Measurements from ENCODE around the gene ZNF165.
"Not testable (repeated sequence)": the region's sequence is repeated elsewhere in the genome, so short reads cannot be mapped to it uniquely, and the experiment has no call there.

Gene ZNF165

GRCh38 chr6:28080381-28080630, at the start of gene ZNF165:
Gene ZNF165 (plus strand): TSS chr6:28080568. CDS start chr6:28085481, 4,913 bp downstream.
- DNase-seq (ENCODE audit: low read depth), result not testable (repeated sequence)

GRCh38 chr6:28053584-28053983, 26.8 kb upstream of the ZNF165 start:
- no peak for DNase-seq (ENCODE audit: low read depth)

DNA sequence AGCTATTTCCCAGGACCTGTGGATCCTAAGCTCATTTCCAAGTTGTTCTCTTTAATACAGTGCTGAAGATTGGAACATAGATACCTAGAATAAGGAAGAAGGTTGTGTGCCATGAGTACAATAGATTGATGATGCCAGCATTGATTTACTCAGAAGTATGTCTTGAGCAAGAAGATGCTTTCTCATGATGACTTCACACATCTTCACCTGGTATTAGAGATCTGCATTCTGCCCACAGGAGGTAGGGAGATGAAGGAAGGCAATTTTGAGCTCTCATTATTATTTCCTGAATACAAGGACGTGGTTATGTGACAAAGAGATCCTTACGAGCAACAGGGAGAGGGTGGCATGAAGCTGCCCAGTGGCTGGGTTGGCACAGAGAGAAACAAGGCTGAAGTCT, 20.0 kb upstream of the ZNF165 start:
- DNase-seq (ENCODE audit: low read depth), result no peak

GRCh38 chr6:28064272-28064671, 16.1 kb upstream of the ZNF165 start:
- no peak for DNase-seq (ENCODE audit: low read depth)

GRCh38 chr6:28068067-28068466, 12.3 kb upstream of the ZNF165 start:
- DNase-seq (ENCODE audit: low read depth), result no peak

GRCh38 chr6:28070968-28071367, 9.4 kb upstream of the ZNF165 start:
- DNase-seq (ENCODE audit: low read depth), result not testable (repeated sequence)

- DNase-seq (ENCODE audit: low read depth), result no peak
Measured at GRCh38 chr6:28078050-28078449, 2.3 kb upstream of the ZNF165 start.

- no peak for DNase-seq (ENCODE audit: low read depth)
Measured at GRCh38 chr6:28078836-28079235, 1.5 kb upstream of the ZNF165 start.

- DNase-seq (ENCODE audit: low read depth), result peak; percentile 98
Measured at GRCh38 chr6:28080631-28081485, 490 bp downstream of the ZNF165 start.

- peak; percentile 2 for DNase-seq (ENCODE audit: low read depth)
Measured at GRCh38 chr6:28081486-28081751, 1.1 kb downstream of the ZNF165 start.

GRCh38 chr6:28082939-28083338, 2.6 kb downstream of the ZNF165 start:
- DNase-seq (ENCODE audit: low read depth), result no peak

- DNase-seq (ENCODE audit: low read depth), result no peak
Measured at GRCh38 chr6:28089054-28089453, 8.7 kb downstream of the ZNF165 start.

DNA sequence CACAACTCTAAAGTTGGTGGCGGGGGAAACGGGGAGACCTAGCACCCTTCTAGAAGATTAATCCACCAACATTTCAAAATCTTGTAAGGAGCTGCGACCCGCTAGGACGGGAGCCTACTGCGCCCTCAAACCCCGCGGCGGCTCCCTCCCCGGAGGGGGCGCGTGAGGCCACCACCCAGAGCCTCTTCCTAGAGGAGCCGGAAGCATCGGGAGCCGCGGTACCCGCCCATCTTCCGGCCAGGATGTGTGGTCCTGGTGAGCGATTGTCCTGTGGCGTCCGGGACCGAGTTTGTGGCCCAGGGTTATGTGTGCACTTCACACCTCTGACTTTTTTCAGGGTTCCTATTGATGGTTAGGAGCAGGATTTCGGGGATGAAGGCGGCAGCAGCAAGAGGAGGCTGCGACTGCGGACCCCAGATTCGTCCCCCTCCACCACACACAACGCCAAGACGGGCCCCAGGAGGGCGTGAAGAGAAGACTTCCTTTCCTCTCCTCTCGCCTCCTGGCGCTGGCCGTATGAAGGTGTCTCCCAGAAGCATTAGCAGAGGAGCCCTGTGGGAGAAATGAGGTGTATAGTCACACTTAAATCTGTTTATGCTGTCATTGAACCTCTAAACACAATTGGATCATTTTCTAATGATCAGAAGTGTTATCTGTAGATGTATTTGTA, 10.7 kb downstream of the ZNF165 start:
- no peak for DNase-seq (ENCODE audit: low read depth)

GRCh38 chr6:28102222-28102621, 21.9 kb downstream of the ZNF165 start:
- not testable (repeated sequence) for DNase-seq (ENCODE audit: low read depth)

GRCh38 chr6:28102699-28103098, 22.3 kb downstream of the ZNF165 start:
- DNase-seq (ENCODE audit: low read depth), result not testable (repeated sequence)

- peak; percentile 80 for DNase-seq (ENCODE audit: low read depth)
Measured at GRCh38 chr6:28104392-28105244, 24.2 kb downstream of the ZNF165 start.

DNA sequence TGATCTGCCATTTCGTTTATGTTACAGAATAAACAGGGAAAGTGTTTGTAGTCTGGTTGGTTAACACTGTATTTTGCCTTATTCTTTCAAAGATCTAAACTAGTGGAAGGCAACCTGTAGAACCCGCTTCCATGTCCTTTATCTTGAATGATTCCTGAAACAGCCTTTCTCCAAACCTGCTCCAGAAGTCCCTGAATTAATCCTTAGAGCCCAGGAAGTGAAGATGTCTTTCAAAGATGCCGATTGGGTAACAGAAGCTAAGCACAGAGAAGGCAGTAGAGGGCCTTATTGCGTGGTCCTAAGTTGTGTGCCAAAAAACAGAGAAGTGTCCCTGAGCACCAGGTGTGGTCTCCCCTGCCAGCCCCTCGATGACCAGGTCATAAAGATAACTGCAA, 24.9 kb downstream of the ZNF165 start:
- DNase-seq (ENCODE audit: low read depth), result peak; percentile 23

DNA sequence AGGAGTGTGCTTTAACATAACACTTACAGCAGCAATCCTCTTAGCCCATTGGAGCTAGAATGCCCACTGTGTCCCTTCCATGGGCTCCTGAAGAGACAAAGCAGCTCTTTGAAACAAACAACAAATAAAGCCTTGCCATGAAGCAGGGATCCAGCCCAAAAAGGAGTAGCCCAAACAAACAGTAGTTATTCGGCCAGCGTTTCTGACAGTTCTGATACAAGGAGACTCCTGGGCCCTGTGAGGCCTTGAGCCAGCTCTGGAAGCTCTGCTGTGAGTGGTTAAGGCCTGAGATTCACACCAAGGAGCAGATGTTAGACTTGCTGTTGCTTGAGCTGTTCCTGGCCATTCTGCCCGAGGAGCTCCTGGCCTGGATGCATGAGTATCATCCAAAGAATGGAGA, 27.1 kb downstream of the ZNF165 start:
- no peak for DNase-seq (ENCODE audit: low read depth)

GRCh38 chr6:28111964-28112363, 31.6 kb downstream of the ZNF165 start:
- DNase-seq (ENCODE audit: low read depth), result no peak

DNA sequence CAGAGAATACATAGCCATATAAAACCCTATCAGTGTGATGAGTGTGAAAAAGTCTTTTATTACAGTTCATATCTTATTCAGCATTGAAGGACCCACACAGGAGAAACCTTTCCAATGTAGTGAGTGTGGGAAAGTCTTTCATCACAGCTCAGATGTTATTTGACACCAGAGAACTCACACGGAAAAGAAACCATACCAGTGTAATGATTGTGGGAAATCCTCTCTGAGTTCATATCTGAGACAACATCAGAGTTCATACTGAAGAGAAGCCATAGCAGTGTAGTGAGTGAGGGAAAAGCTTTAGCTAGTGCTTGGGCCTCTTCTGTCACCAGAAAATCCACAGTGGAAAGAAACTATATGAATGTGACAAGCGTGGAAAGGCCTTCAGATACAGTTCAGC, 35.4 kb downstream of the ZNF165 start:
- no peak for DNase-seq (ENCODE audit: low read depth)

GRCh38 chr6:28117386-28118050, 37.1 kb downstream of the ZNF165 start:
- DNase-seq (ENCODE audit: low read depth), result no peak

DNA sequence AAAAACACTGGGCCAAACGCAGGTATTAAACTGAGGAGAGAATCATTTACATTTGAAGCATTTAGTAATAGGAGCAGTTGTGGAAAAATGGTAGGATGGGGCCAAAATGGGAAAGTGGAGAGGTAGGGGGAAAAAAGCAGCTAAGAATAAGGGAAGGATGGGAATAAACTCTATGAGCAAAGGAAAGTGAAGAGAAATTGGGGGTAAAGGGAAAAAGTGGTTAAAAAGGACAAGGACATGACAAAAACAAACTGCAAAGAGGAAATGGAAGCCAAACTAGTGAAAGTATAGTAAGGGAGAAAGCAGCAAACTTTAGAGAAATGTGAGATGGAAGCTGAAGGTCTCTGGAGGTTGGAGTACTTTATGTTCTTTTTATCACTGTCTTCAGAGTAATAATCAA, 37.8 kb downstream of the ZNF165 start:
- no peak for DNase-seq (ENCODE audit: low read depth)

- DNase-seq (ENCODE audit: low read depth), result no peak
Measured at GRCh38 chr6:28121876-28122275, 41.5 kb downstream of the ZNF165 start.

Data from iris pigment epithelial cell (primary cell).